ENCODE measurements around the gene ALPK1. TPM values are rescaled to one million over a fixed set of nuclear protein-coding genes. Genes with fewer than 3 reads are reported as not detected.
A peak's percentile ranks its signal among the peaks of the same experiment; 100 is the strongest.

The ALPK1 gene
- total RNA-seq, 1 donor from 2014 or later = 1.4 TPM

GRCh38 chr4:112348488-112349158, 51.5 kb downstream of the ALPK1 start:
- Histone ChIP-seq H3K27me3 (ENCODE audit: insufficient read depth, low read length) (no peaks in the 10 kb centered on the region), H4K20me1 (ENCODE audit: insufficient read depth, low read length) (no peaks in the 10 kb centered on the region), H3K4me2 (ENCODE audit: low read length) (peak overlapping the region; percentile 49), H3K9ac (ENCODE audit: low read length) (no peak overlapping the region), H3K27ac (ENCODE audit: low read depth, low read length) (no peak overlapping the region), H3K9me3 (ENCODE audit: insufficient read depth, low read depth, low read length) (no peaks in the 10 kb centered on the region), H3K4me3 (ENCODE audit: insufficient read depth, low read depth, low read length) (peak overlapping the region; percentile 20), H2AFZ (ENCODE audit: low read depth, low read length) (peak overlapping the region; percentile 46), H3K4me1 (ENCODE audit: insufficient read depth, low read length) (no peaks in the 10 kb centered on the region), H3K79me2 (ENCODE audit: insufficient read depth, low read length) (no peaks in the 10 kb centered on the region), H3K36me3 (ENCODE audit: insufficient read depth, low read length) (no peaks in the 10 kb centered on the region)
- TF ChIP-seq CTCF (IDR thresholded peaks at IDR 0.05; ENCODE audit: insufficient read depth, low read depth, low read length) (peak; percentile 14), EZH2 (IDR thresholded peaks at IDR 0.05; ENCODE audit: insufficient read depth, low read length) (no peak)
- Mint-ChIP-seq H3K27ac (ENCODE audit: unreplicated experiment) (no peak overlapping the region), H3K4me3 (ENCODE audit: unreplicated experiment) (no peak overlapping the region), H3K9me3 (ENCODE audit: unreplicated experiment) (no peaks in the 10 kb centered on the region), H3K36me3 (ENCODE audit: low read depth, unreplicated experiment) (no peaks in the 10 kb centered on the region), H3K27me3 (ENCODE audit: low read depth, unreplicated experiment) (peaks cover 4% of the 10 kb centered on the region), H3K4me1 (ENCODE audit: low read depth, unreplicated experiment) (no peaks in the 10 kb centered on the region)
- FAIRE-seq (no peak), DNase-seq (ENCODE audit: low read depth) (peak; percentile 53)

GRCh38 chr4:112352736-112353135, 55.6 kb downstream of the ALPK1 start:
- FAIRE-seq = no peak
- H3K9me3 ChIP-seq (ENCODE audit: insufficient read depth, low read depth, low read length) = peaks cover 5% of the 10 kb centered on the region
- no peaks in the 10 kb centered on the region for H3K4me1 Mint-ChIP-seq (ENCODE audit: low read depth, unreplicated experiment)
- no peak overlapping the region for H3K4me2 ChIP-seq (ENCODE audit: low read length)
- no peaks in the 10 kb centered on the region for H3K36me3 Mint-ChIP-seq (ENCODE audit: low read depth, unreplicated experiment)
- DNase-seq (ENCODE audit: low read depth) = no peak
- no peak overlapping the region for H3K4me3 ChIP-seq (ENCODE audit: insufficient read depth, low read depth, low read length)
- no peak overlapping the region for H3K4me3 Mint-ChIP-seq (ENCODE audit: unreplicated experiment)
- TF ChIP-seq EZH2 (IDR thresholded peaks at IDR 0.05; ENCODE audit: insufficient read depth, low read length) (no peak), CTCF (IDR thresholded peaks at IDR 0.05; ENCODE audit: insufficient read depth, low read depth, low read length) (no peak)
- no peak overlapping the region for H3K9ac ChIP-seq (ENCODE audit: low read length)
- H3K27ac ChIP-seq (ENCODE audit: low read depth, low read length) = no peak overlapping the region
- H3K79me2 ChIP-seq (ENCODE audit: insufficient read depth, low read length) = no peaks in the 10 kb centered on the region
- no peaks in the 10 kb centered on the region for H3K4me1 ChIP-seq (ENCODE audit: insufficient read depth, low read length)
- no peaks in the 10 kb centered on the region for H4K20me1 ChIP-seq (ENCODE audit: insufficient read depth, low read length)
- H3K27ac Mint-ChIP-seq (ENCODE audit: unreplicated experiment) = no peak overlapping the region
- peaks cover 8% of the 10 kb centered on the region for H3K27me3 Mint-ChIP-seq (ENCODE audit: low read depth, unreplicated experiment)
- H3K9me3 Mint-ChIP-seq (ENCODE audit: unreplicated experiment) = peaks cover 9% of the 10 kb centered on the region
- no peaks in the 10 kb centered on the region for H3K36me3 ChIP-seq (ENCODE audit: insufficient read depth, low read length)
- H3K27me3 ChIP-seq (ENCODE audit: insufficient read depth, low read length) = no peaks in the 10 kb centered on the region
- no peak overlapping the region for H2AFZ ChIP-seq (ENCODE audit: low read depth, low read length)

GRCh38 chr4:112355662-112356061, 58.5 kb downstream of the ALPK1 start:
- Mint-ChIP-seq H3K4me3 (ENCODE audit: unreplicated experiment) (no peak overlapping the region), H3K4me1 (ENCODE audit: low read depth, unreplicated experiment) (no peaks in the 10 kb centered on the region), H3K36me3 (ENCODE audit: low read depth, unreplicated experiment) (no peaks in the 10 kb centered on the region), H3K27ac (ENCODE audit: unreplicated experiment) (no peak overlapping the region), H3K9me3 (ENCODE audit: unreplicated experiment) (peaks cover 12% of the 10 kb centered on the region), H3K27me3 (ENCODE audit: low read depth, unreplicated experiment) (peaks cover 8% of the 10 kb centered on the region)
- Histone ChIP-seq H3K4me3 (ENCODE audit: insufficient read depth, low read depth, low read length) (no peak overlapping the region), H3K27ac (ENCODE audit: low read depth, low read length) (no peak overlapping the region), H2AFZ (ENCODE audit: low read depth, low read length) (no peak overlapping the region), H4K20me1 (ENCODE audit: insufficient read depth, low read length) (no peaks in the 10 kb centered on the region), H3K9ac (ENCODE audit: low read length) (no peak overlapping the region), H3K36me3 (ENCODE audit: insufficient read depth, low read length) (no peaks in the 10 kb centered on the region), H3K27me3 (ENCODE audit: insufficient read depth, low read length) (no peaks in the 10 kb centered on the region), H3K79me2 (ENCODE audit: insufficient read depth, low read length) (no peaks in the 10 kb centered on the region), H3K4me1 (ENCODE audit: insufficient read depth, low read length) (no peaks in the 10 kb centered on the region), H3K4me2 (ENCODE audit: low read length) (no peak overlapping the region), H3K9me3 (ENCODE audit: insufficient read depth, low read depth, low read length) (peaks cover 5% of the 10 kb centered on the region)
- FAIRE-seq = no peak
- TF ChIP-seq CTCF (IDR thresholded peaks at IDR 0.05; ENCODE audit: insufficient read depth, low read depth, low read length) (no peak), EZH2 (IDR thresholded peaks at IDR 0.05; ENCODE audit: insufficient read depth, low read length) (no peak)
- no peak for DNase-seq (ENCODE audit: low read depth)
